HEK293 (cell line): Measurements from ENCODE around the gene ANXA3.
A peak's percentile ranks its signal among the peaks of the same experiment; 100 is the strongest.

Experiments
- CTCF ChIA-PET: fragments of 350-600 bp; formaldehyde crosslinking; extraction: SDS; loops from one replicate; lab custom pipeline; 2021; ENCODE audit warnings: antibody characterized with exemption; lab: Yijun Ruan, JAX
- POLR2A ChIA-PET: fragments of 300-600 bp; formaldehyde crosslinking; extraction: SDS; loops from one replicate; lab custom pipeline; 2020; ENCODE audit warnings: antibody characterized with exemption, inconsistent platforms; lab: Yijun Ruan, JAX
- H3K27ac ChIP-seq: fragments of 200-500 bp; sonication (Bioruptor generic); 2 replicates; pipeline ENCODE4 v1.5.1; 2014; ENCODE audit warnings: low read depth, low read length, control low read depth, inconsistent platforms; ENCODE audit errors: extremely low read depth
- H3K36me3 ChIP-seq, 2 experiments: fragments of 200-500 bp in 1 of 2; sonication (Bioruptor generic) in 1 of 2; 1 replicate in 1 of 2; 2 replicates in 1 of 2; pipeline ENCODE4 v1.5.1; 2014 to 2017; ENCODE audit warnings: inconsistent platforms in 2 of 2, low read length in 2 of 2; ENCODE audit not compliant: control insufficient read depth in 2 of 2, insufficient read depth in 1 of 2
- H3K4me1 ChIP-seq: fragments of 200-500 bp; sonication (Bioruptor generic); 2 replicates; pipeline ENCODE4 v1.5.1; 2014; ENCODE audit warnings: mild to moderate bottlenecking, low read length, inconsistent platforms; ENCODE audit not compliant: control insufficient read depth, insufficient read depth
- H3K4me3 ChIP-seq: 2 replicates; pipeline ENCODE4 v1.5.1; 2011; ENCODE audit warnings: low read depth, mild to moderate bottlenecking, control low read depth, low read length, moderate library complexity
- H3K9me3 ChIP-seq: fragments of 200-500 bp; sonication (Bioruptor generic); 2 replicates; pipeline ENCODE4 v1.5.1; 2014; ENCODE audit warnings: low read depth, low read length, inconsistent platforms; ENCODE audit not compliant: control insufficient read depth, insufficient read depth
- PRDM10 ChIP-seq: fragments of 450-650 bp; formaldehyde crosslinking; IDR thresholded peaks from 2 replicates; pipeline ENCODE4 v1.5.1; 2016; ENCODE audit warnings: missing biosample characterization, missing genetic modification characterization
- REST ChIP-seq: fragments of 450-650 bp; formaldehyde crosslinking; IDR thresholded peaks from 2 replicates; pipeline ENCODE4 v1.5.1; 2016; ENCODE audit warnings: missing biosample characterization, missing genetic modification characterization
- SCRT2 ChIP-seq: fragments of 450-650 bp; formaldehyde crosslinking; IDR thresholded peaks from 2 replicates; pipeline ENCODE4 v1.5.1; 2016; ENCODE audit warnings: missing biosample characterization, missing genetic modification characterization
- ZBTB10 ChIP-seq: fragments of 450-650 bp; formaldehyde crosslinking; IDR thresholded peaks from 2 replicates; pipeline ENCODE4 v1.5.1; 2016; ENCODE audit warnings: missing biosample characterization, missing genetic modification characterization
- ZBTB26 ChIP-seq: fragments of 450-650 bp; formaldehyde crosslinking; optimal IDR thresholded peaks from 2 replicates; pipeline ENCODE3; 2016; ENCODE audit warnings: missing biosample characterization, mild to moderate bottlenecking, missing genetic modification characterization
- ZNF175 ChIP-seq: fragments of 450-650 bp; formaldehyde crosslinking; IDR thresholded peaks from 2 replicates; pipeline ENCODE4 v1.5.1; 2016; ENCODE audit warnings: missing biosample characterization, missing genetic modification characterization
- ZNF18 ChIP-seq: fragments of 450-650 bp; formaldehyde crosslinking; IDR thresholded peaks from 2 replicates; pipeline ENCODE4 v1.5.1; 2016; ENCODE audit warnings: missing biosample characterization, missing genetic modification characterization
- ZNF184 ChIP-seq: fragments of 450-650 bp; IDR thresholded peaks from 2 replicates; pipeline ENCODE4 v1.5.1; 2018; ENCODE audit warnings: missing biosample characterization, mild to moderate bottlenecking, missing genetic modification characterization
- ZNF24 ChIP-seq: fragments of 450-650 bp; formaldehyde crosslinking; IDR thresholded peaks from 2 replicates; pipeline ENCODE4 v1.5.1; 2016; ENCODE audit warnings: missing biosample characterization, missing genetic modification characterization
- ZNF311 ChIP-seq: fragments of 450-650 bp; formaldehyde crosslinking; IDR thresholded peaks from 2 replicates; pipeline ENCODE4 v1.5.1; 2017; ENCODE audit warnings: missing biosample characterization, missing genetic modification characterization, borderline replicate concordance
- ZNF48 ChIP-seq: fragments of 450-650 bp; formaldehyde crosslinking; IDR thresholded peaks from 2 replicates; pipeline ENCODE4 v1.5.1; 2016; ENCODE audit warnings: missing biosample characterization, missing genetic modification characterization
- ZNF530 ChIP-seq: fragments of 450-650 bp; formaldehyde crosslinking; IDR thresholded peaks from 2 replicates; pipeline ENCODE4 v1.5.1; 2016; ENCODE audit warnings: low read depth, missing biosample characterization, missing genetic modification characterization
- ZNF707 ChIP-seq: fragments of 450-650 bp; formaldehyde crosslinking; IDR thresholded peaks from 2 replicates; pipeline ENCODE4 v1.5.1; 2016; ENCODE audit warnings: missing biosample characterization, missing genetic modification characterization
- ZNF843 ChIP-seq: fragments of 450-650 bp; formaldehyde crosslinking; IDR thresholded peaks from 2 replicates; pipeline ENCODE4 v1.5.1; 2016; ENCODE audit warnings: missing biosample characterization, missing genetic modification characterization

Gene ANXA3

GRCh38 chr4:78604988-78605387 is 53.4 kb downstream of the ANXA3 start (continued):
- TF ChIP-seq PRDM10 (tag by site-specific recombination): no peak
- no peak for TF ChIP-seq ZBTB10 (tag by site-specific recombination)
- no peak for TF ChIP-seq ZNF24 (tag by site-specific recombination)
- no peak for TF ChIP-seq SCRT2 (tag by site-specific recombination)

- CTCF ChIA-PET: interaction anchor here (0.5 kb wide), 1 partner anchor 310 kb away, joined by 4 read pairs; no protein-coding TSS in a partner anchor
- Histone ChIP-seq H3K36me3 (peaks cover 0 to 5% of the 10 kb centered on the region in 2 experiments; a peak in 1 of 3 replicates), H3K4me3 (no peak overlapping the region), H3K9me3 (no peaks in the 10 kb centered on the region), H3K4me1 (no peaks in the 10 kb centered on the region), H3K27ac (no peak overlapping the region)
- POLR2A ChIA-PET: no interaction called here
- TF ChIP-seq ZNF530 (tag by site-specific recombination) (no peak), REST (tag by site-specific recombination) (peak; percentile 56; the same call in 1 of the 2 replicates), ZNF175 (tag by site-specific recombination) (no peak), ZBTB26 (tag by site-specific recombination) (no peak), ZNF311 (tag by site-specific recombination) (no peak)
Observed at GRCh38 chr4:78606035-78606434, 54.5 kb downstream of the ANXA3 start.

GRCh38 chr4:78606530-78607095 is 55.0 kb downstream of the ANXA3 start:
- Histone ChIP-seq H3K36me3 (peaks cover 0 to 5% of the 10 kb centered on the region in 2 experiments; a peak in 1 of 3 replicates), H3K4me3 (no peak overlapping the region), H3K27ac (no peak overlapping the region), H3K4me1 (no peaks in the 10 kb centered on the region), H3K9me3 (no peaks in the 10 kb centered on the region)
- ChIA-PET POLR2A (no interaction called here), CTCF (no interaction called here)
- TF ChIP-seq ZNF843 (no peak), ZNF184 (tag by site-specific recombination) (no peak), ZNF48 (tag by site-specific recombination) (no peak), ZNF18 (tag by site-specific recombination) (no peak), ZNF707 (tag by site-specific recombination) (no peak)
